ENCODE measurements around the gene GAR1. TPM values are rescaled to one million over a fixed set of nuclear protein-coding genes. Genes with fewer than 3 reads are reported as not detected.
"Not testable (repeated sequence)": the region's sequence is repeated elsewhere in the genome, so short reads cannot be mapped to it uniquely, and the experiment has no call there.

Gene GAR1
- total RNA-seq, 3 donors from 2014 or later, result 6.1 to 7.9 (median 7.9) TPM

- Histone ChIP-seq H3K27ac (no peak overlapping the region), H3K4me1 (no peaks in the 10 kb centered on the region), H3K36me3 (no peaks in the 10 kb centered on the region), H3K27me3 (no peaks in the 10 kb centered on the region), H3K9me3 (no peaks in the 10 kb centered on the region), H3K4me3 (no peak overlapping the region)
- DNase-seq (ENCODE audit: low spot score in 2 of 2), result no peak
- TF ChIP-seq POLR2A (IDR thresholded peaks at IDR 0.05) (no peak), CTCF (IDR thresholded peaks at IDR 0.05) (no peak), POLR2AphosphoS5 (IDR thresholded peaks at IDR 0.05) (no peak)
- intact Hi-C loops (cut with DNase I; ENCODE audit: low total_unique reads), result no loop called here
Observed at GRCh38 chr4:109846395-109847098, 31.0 kb downstream of the GAR1 start.

GRCh38 chr4:109847896-109848442, 32.4 kb downstream of the GAR1 start, which contains the start of gene LRIT3:
TSS of gene LRIT3 (plus strand) at chr4:109848107. CDS start at chr4:109848202, 95 bp downstream.
- intact Hi-C loops (cut with DNase I; ENCODE audit: low total_unique reads), result no loop called here
- no peak for DNase-seq (ENCODE audit: low spot score in 2 of 2)
- no peak within 1 kb of the TSS for H3K27ac ChIP-seq
- no peaks in the 10 kb centered on the region for H3K27me3 ChIP-seq
- no peak within 1 kb of the TSS for H3K4me3 ChIP-seq
- no peaks in the 10 kb centered on the region for H3K9me3 ChIP-seq
- no peaks in the 10 kb centered on the region for H3K36me3 ChIP-seq
- no peaks in the 10 kb centered on the region for H3K4me1 ChIP-seq
- TF ChIP-seq POLR2A (IDR thresholded peaks at IDR 0.05), result no peak
- TF ChIP-seq POLR2AphosphoS5 (IDR thresholded peaks at IDR 0.05), result no peak
- no peak for TF ChIP-seq CTCF (IDR thresholded peaks at IDR 0.05)

- no peaks in the 10 kb centered on the region for H3K9me3 ChIP-seq
- H3K4me3 ChIP-seq, result no peak overlapping the region
- no peaks in the 10 kb centered on the region for H3K27me3 ChIP-seq
- intact Hi-C loops (cut with DNase I; ENCODE audit: low total_unique reads), result no loop called here
- no peaks in the 10 kb centered on the region for H3K36me3 ChIP-seq
- no peaks in the 10 kb centered on the region for H3K4me1 ChIP-seq
- no peak for DNase-seq (ENCODE audit: low spot score in 2 of 2)
- TF ChIP-seq CTCF (IDR thresholded peaks at IDR 0.05), result no peak
- TF ChIP-seq POLR2AphosphoS5 (IDR thresholded peaks at IDR 0.05), result no peak
- no peak for TF ChIP-seq POLR2A (IDR thresholded peaks at IDR 0.05)
- H3K27ac ChIP-seq, result no peak overlapping the region
Observed at GRCh38 chr4:109848501-109848900, 32.9 kb downstream of the GAR1 start.

- H3K27ac ChIP-seq, result no peak overlapping the region
- TF ChIP-seq POLR2A (IDR thresholded peaks at IDR 0.05) (no peak), CTCF (IDR thresholded peaks at IDR 0.05) (no peak), POLR2AphosphoS5 (IDR thresholded peaks at IDR 0.05) (no peak)
- DNase-seq (ENCODE audit: low spot score in 2 of 2), result no peak
- H3K9me3 ChIP-seq, result no peaks in the 10 kb centered on the region
- intact Hi-C loops (cut with DNase I; ENCODE audit: low total_unique reads), result no loop called here
- no peaks in the 10 kb centered on the region for H3K27me3 ChIP-seq
- H3K4me3 ChIP-seq, result no peak overlapping the region
- H3K36me3 ChIP-seq, result no peaks in the 10 kb centered on the region
- no peaks in the 10 kb centered on the region for H3K4me1 ChIP-seq
Observed at GRCh38 chr4:109850601-109851000, 35.0 kb downstream of the GAR1 start.

GRCh38 chr4:109859426-109860300, 44.1 kb downstream of the GAR1 start:
- H3K36me3 ChIP-seq; H3K27me3 ChIP-seq; intact Hi-C loops (cut with DNase I; ENCODE audit: low total_unique reads); H3K27ac ChIP-seq; H3K4me1 ChIP-seq; H3K4me3 ChIP-seq; DNase-seq (ENCODE audit: low spot score in 2 of 2): not testable (repeated sequence)
- H3K9me3 ChIP-seq, result peaks cover 0 to 14% of the 10 kb centered on the region in 2 donors
